H9 (cell line): ENCODE results near the gene SAT2. TPM values are rescaled to one million over a fixed set of nuclear protein-coding genes. Genes with fewer than 3 reads are reported as not detected.

ENCODE experiments used
- DNase-seq: peaks from one replicate; pipeline ENCODE4 v3.0.0-alpha.2; 2017
- H2AFZ ChIP-seq: one replicate; pipeline ENCODE4 v1.6.1; 2013; ENCODE audit warnings: mild to moderate bottlenecking, low read length, control low read depth, moderate library complexity
- H2AK5ac ChIP-seq: 2 replicates; pipeline ENCODE4 v1.6.1; 2013; ENCODE audit warnings: low read length, control low read depth, mixed read lengths; ENCODE audit not compliant: insufficient read length
- H2BK120ac ChIP-seq: one replicate; pipeline ENCODE4 v1.6.1; 2013; ENCODE audit warnings: low read depth, mild to moderate bottlenecking, low read length, control low read depth, inconsistent platforms; ENCODE audit not compliant: poor library complexity, severe bottlenecking
- H2BK12ac ChIP-seq: 2 replicates; pipeline ENCODE4 v1.6.1; 2013; ENCODE audit warnings: low read length, control low read depth, mixed read lengths, low read depth; ENCODE audit not compliant: insufficient read length
- H2BK15ac ChIP-seq: 2 replicates; pipeline ENCODE4 v1.6.1; 2013; ENCODE audit warnings: low read depth, low read length, control low read depth
- H2BK20ac ChIP-seq: one replicate; pipeline ENCODE4 v1.6.1; 2013; ENCODE audit warnings: low read depth, mild to moderate bottlenecking, low read length, control low read depth, inconsistent platforms; ENCODE audit not compliant: poor library complexity, severe bottlenecking
- H2BK5ac ChIP-seq: 2 replicates; pipeline ENCODE4 v1.6.1; 2013; ENCODE audit warnings: low read length, control low read depth, mixed read lengths; ENCODE audit not compliant: insufficient read length
- H3K14ac ChIP-seq: 2 replicates; pipeline ENCODE4 v1.6.1; 2013; ENCODE audit warnings: low read length, control low read depth; ENCODE audit not compliant: insufficient read depth
- H3K18ac ChIP-seq: 2 replicates; pipeline ENCODE4 v1.6.1; 2013; ENCODE audit warnings: low read depth, mild to moderate bottlenecking, mixed read lengths, low read length, control low read depth; ENCODE audit not compliant: insufficient read length
- H3K23ac ChIP-seq: 2 replicates; pipeline ENCODE4 v1.6.1; 2013; ENCODE audit warnings: low read length, control low read depth, mixed read lengths, low read depth; ENCODE audit not compliant: insufficient read length
- H3K23me2 ChIP-seq: 2 replicates; pipeline ENCODE4 v1.6.1; 2013; ENCODE audit warnings: low read depth, mild to moderate bottlenecking, mixed read lengths, low read length, control low read depth; ENCODE audit not compliant: insufficient read length, poor library complexity, severe bottlenecking
- H3K27ac ChIP-seq: 2 replicates; pipeline ENCODE4 v1.5.1; 2013; ENCODE audit warnings: low read length, control low read depth, mixed read lengths, low read depth; ENCODE audit not compliant: insufficient read length
- H3K27me3 ChIP-seq: 2 replicates; pipeline ENCODE4 v1.6.1; 2013; ENCODE audit warnings: low read length, control low read depth, inconsistent platforms; ENCODE audit not compliant: insufficient read depth
- H3K4ac ChIP-seq: 2 replicates; pipeline ENCODE4 v1.6.1; 2013; ENCODE audit warnings: low read depth, mild to moderate bottlenecking, control low read depth, inconsistent platforms, low read length, moderate library complexity
- H3K4me1 ChIP-seq: 2 replicates; pipeline ENCODE4 v1.6.1; 2013; ENCODE audit warnings: low read length, control low read depth, inconsistent platforms; ENCODE audit not compliant: insufficient read depth
- H3K4me2 ChIP-seq: 2 replicates; pipeline ENCODE4 v1.6.1; 2013; ENCODE audit warnings: low read length, control low read depth, mixed read lengths; ENCODE audit not compliant: insufficient read length, insufficient read depth
- H3K56ac ChIP-seq: 2 replicates; pipeline ENCODE4 v1.6.1; 2013; ENCODE audit warnings: low read depth, mild to moderate bottlenecking, mixed read lengths, low read length, control low read depth; ENCODE audit not compliant: insufficient read length
- H3K79me1 ChIP-seq: 2 replicates; pipeline ENCODE4 v1.6.1; 2013; ENCODE audit warnings: low read depth, mild to moderate bottlenecking, moderate library complexity, low read length, control low read depth, inconsistent platforms; ENCODE audit not compliant: insufficient read depth, poor library complexity, severe bottlenecking
- H3K79me2 ChIP-seq: 2 replicates; pipeline ENCODE4 v1.6.1; 2013; ENCODE audit warnings: low read length, control low read depth, inconsistent platforms; ENCODE audit not compliant: insufficient read depth
- H3K9ac ChIP-seq: 2 replicates; pipeline ENCODE4 v1.6.1; 2013; ENCODE audit warnings: low read length, control low read depth, mixed read lengths; ENCODE audit not compliant: insufficient read length; ENCODE audit errors: extremely low read depth
- H3K9me3 ChIP-seq: one replicate; pipeline ENCODE4 v1.6.1; 2013; ENCODE audit warnings: low read depth, low read length, inconsistent platforms; ENCODE audit not compliant: control insufficient read depth
- H3T11ph ChIP-seq: one replicate; pipeline ENCODE4 v1.6.1; 2013; ENCODE audit warnings: mild to moderate bottlenecking, low read length, control low read depth, inconsistent platforms
- H4K20me1 ChIP-seq: one replicate; pipeline ENCODE4 v1.6.1; 2013; ENCODE audit not compliant: control insufficient read depth, insufficient read length, insufficient read depth
- H4K5ac ChIP-seq: 2 replicates; pipeline ENCODE4 v1.6.1; 2013; ENCODE audit warnings: low read depth, mild to moderate bottlenecking, mixed read lengths, low read length, control low read depth; ENCODE audit not compliant: insufficient read length
- H4K8ac ChIP-seq: replicated peaks from 2 replicates; pipeline ENCODE4 v1.6.1; 2013; ENCODE audit warnings: low read length, control low read depth, mixed read lengths, low read depth; ENCODE audit not compliant: insufficient read length
- H4K91ac ChIP-seq: 2 replicates; pipeline ENCODE4 v1.6.1; 2013; ENCODE audit warnings: low read depth, mild to moderate bottlenecking, moderate library complexity, mixed read lengths, low read length, control low read depth; ENCODE audit not compliant: insufficient read length
- H3K27ac Mint-ChIP-seq, 3 experiments: 2 replicates in 2 of 3; 3 replicates in 1 of 3; pipeline ENCODE4 v1.8.0; 2020 to 2021; ENCODE audit warnings: mixed read lengths in 3 of 3, mild to moderate bottlenecking in 1 of 3, moderate library complexity in 1 of 3
- H3K27me3 Mint-ChIP-seq: 2 replicates; pipeline ENCODE4 v1.8.0; 2021; ENCODE audit warnings: low read depth, mild to moderate bottlenecking, moderate library complexity, mixed read lengths
- H3K36me3 Mint-ChIP-seq, 3 experiments: 2 replicates in 2 of 3; 3 replicates in 1 of 3; pipeline ENCODE4 v1.8.0; 2020 to 2021; ENCODE audit warnings: low read depth in 3 of 3, mixed read lengths in 3 of 3; ENCODE audit not compliant: insufficient read depth in 1 of 3
- H3K4me1 Mint-ChIP-seq, 2 experiments: 2 replicates each; pipeline ENCODE4 v1.8.0; 2020; ENCODE audit warnings: mixed read lengths in 2 of 2
- H3K4me3 Mint-ChIP-seq, 2 experiments: 2 replicates in 1 of 2; 3 replicates in 1 of 2; pipeline ENCODE4 v1.8.0; 2020 to 2021; ENCODE audit warnings: mild to moderate bottlenecking in 2 of 2, mixed read lengths in 2 of 2, moderate library complexity in 1 of 2
- H3K9me3 Mint-ChIP-seq, 2 experiments: 2 replicates in 1 of 2; 3 replicates in 1 of 2; pipeline ENCODE4 v1.8.0; 2020; ENCODE audit warnings: mild to moderate bottlenecking in 2 of 2, mixed read lengths in 2 of 2, moderate library complexity in 1 of 2
- WGBS: extraction: QIAGEN DNeasy Blood & Tissue Kit; methylation state at CpG from one replicate; pipeline ENCODE4 v1.1.7; 2013; ENCODE audit warnings: missing lambda C conversion rate, low lambda C conversion rate, mixed read lengths; ENCODE audit not compliant: insufficient read length; ENCODE audit errors: extremely low coverage; 5-methylcytosine and 5-hydroxymethylcytosine counted together
- total RNA-seq: library from RNA; stranded (reverse); gene quantifications from 2 replicates; pipeline ENCODE4 v1.2.1, GENCODE V29; 2021
- TF ChIP-seq, protein P1 (sequence below): fragments of 200-600 bp; sonication (generic); conservative IDR thresholded peaks from 3 replicates; pipeline ENCODE4 v1.8.0; 2021; ENCODE audit warnings: antibody characterized with exemption, mild to moderate bottlenecking

The SAT2 gene
- total RNA-seq, 1 experiment from 2014 or later, result 72.1 TPM

DNA sequence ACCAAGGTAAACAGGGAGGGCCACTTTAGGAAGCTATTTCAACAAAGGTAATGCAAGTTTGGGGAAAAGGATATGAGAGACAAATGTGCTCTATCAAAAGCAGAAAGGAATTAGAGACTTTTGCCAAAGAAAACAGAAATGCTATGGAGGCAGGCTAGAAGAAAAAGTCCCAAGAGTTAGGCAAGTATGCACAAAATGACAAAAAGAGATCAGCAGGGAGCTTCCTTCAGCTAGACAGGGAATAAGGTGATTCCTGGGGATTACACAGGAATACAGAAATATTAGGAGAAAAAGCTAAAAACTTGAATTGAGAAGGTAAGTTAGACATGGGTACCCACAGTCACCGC is 15.4 kb downstream of the SAT2 start:
- WGBS, result no CpG with 5 or more reads among the region's 1 CpG
- no peak overlapping the region for H3T11ph ChIP-seq
- H3K4me2 ChIP-seq, result no peak overlapping the region
- H4K8ac ChIP-seq, result no peak overlapping the region
- H2AK5ac ChIP-seq, result no peak overlapping the region
- no peak overlapping the region for H3K9ac ChIP-seq
- no peak overlapping the region for H2AFZ ChIP-seq
- no peak overlapping the region for H3K4ac ChIP-seq
- no peaks in the 10 kb centered on the region for H3K27me3 Mint-ChIP-seq
- H2BK20ac ChIP-seq, result no peak overlapping the region
- no peak overlapping the region for H3K27ac ChIP-seq
- no peak overlapping the region for H4K91ac ChIP-seq
- no peak overlapping the region for H3K14ac ChIP-seq
- no peak overlapping the region for H3K23ac ChIP-seq
- no peaks in the 10 kb centered on the region for H3K9me3 Mint-ChIP-seq
- H3K4me1 Mint-ChIP-seq, result peaks cover 22 to 23% of the 10 kb centered on the region in 2 experiments
- no peak overlapping the region for H2BK120ac ChIP-seq
- H3K9me3 ChIP-seq, result no peaks in the 10 kb centered on the region
- no peak overlapping the region for H3K18ac ChIP-seq
- no peak overlapping the region for H4K5ac ChIP-seq
- no peaks in the 10 kb centered on the region for H3K27me3 ChIP-seq
- peaks cover 7% of the 10 kb centered on the region for H3K23me2 ChIP-seq
- no peaks in the 10 kb centered on the region for H4K20me1 ChIP-seq
- H3K4me1 ChIP-seq, result peaks cover 5% of the 10 kb centered on the region
- H2BK5ac ChIP-seq, result no peak overlapping the region
- no peak overlapping the region for H2BK15ac ChIP-seq
- TF ChIP-seq, protein P1, sequence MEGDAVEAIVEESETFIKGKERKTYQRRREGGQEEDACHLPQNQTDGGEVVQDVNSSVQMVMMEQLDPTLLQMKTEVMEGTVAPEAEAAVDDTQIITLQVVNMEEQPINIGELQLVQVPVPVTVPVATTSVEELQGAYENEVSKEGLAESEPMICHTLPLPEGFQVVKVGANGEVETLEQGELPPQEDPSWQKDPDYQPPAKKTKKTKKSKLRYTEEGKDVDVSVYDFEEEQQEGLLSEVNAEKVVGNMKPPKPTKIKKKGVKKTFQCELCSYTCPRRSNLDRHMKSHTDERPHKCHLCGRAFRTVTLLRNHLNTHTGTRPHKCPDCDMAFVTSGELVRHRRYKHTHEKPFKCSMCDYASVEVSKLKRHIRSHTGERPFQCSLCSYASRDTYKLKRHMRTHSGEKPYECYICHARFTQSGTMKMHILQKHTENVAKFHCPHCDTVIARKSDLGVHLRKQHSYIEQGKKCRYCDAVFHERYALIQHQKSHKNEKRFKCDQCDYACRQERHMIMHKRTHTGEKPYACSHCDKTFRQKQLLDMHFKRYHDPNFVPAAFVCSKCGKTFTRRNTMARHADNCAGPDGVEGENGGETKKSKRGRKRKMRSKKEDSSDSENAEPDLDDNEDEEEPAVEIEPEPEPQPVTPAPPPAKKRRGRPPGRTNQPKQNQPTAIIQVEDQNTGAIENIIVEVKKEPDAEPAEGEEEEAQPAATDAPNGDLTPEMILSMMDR, result no peak
- no peak overlapping the region for H3K56ac ChIP-seq
- H3K27ac Mint-ChIP-seq, result no peak overlapping the region
- no peak overlapping the region for H2BK12ac ChIP-seq
- peak overlapping the region in 1 of 2 experiments; percentile 89; a peak in 3 of 5 replicates for H3K4me3 Mint-ChIP-seq
- peaks cover 9% of the 10 kb centered on the region; the same call in 1 of the 2 replicates for H3K79me2 ChIP-seq
- DNase-seq, result no peak
- peaks cover 6 to 20% (median 14%) of the 10 kb centered on the region in 3 experiments; a peak in 6 of 7 replicates for H3K36me3 Mint-ChIP-seq
- no peaks in the 10 kb centered on the region for H3K79me1 ChIP-seq
